Caco-2 (cell line): ENCODE data around the gene TPRG1L. TPM values are rescaled to one million over a fixed set of nuclear protein-coding genes. Genes with fewer than 3 reads are reported as not detected.

ENCODE experiments used
- BruUV-seq: library from RNA; stranded (reverse); fragments of 400-500 nt; replicated peaks from 2 replicates; lab custom pipeline; 2021; lab: Mats Ljungman, UMichigan
- CTCF ChIA-PET: fragments of 300-600 bp; sonication (Branson Sonifier 250); formaldehyde crosslinking; loops from one replicate; lab custom pipeline; 2022; ENCODE audit warnings: antibody characterized with exemption; lab: Charles Lee
- POLR2A ChIA-PET: fragments of 300-600 bp; sonication (Branson Sonifier 250); formaldehyde crosslinking; loops from one replicate; lab custom pipeline; 2022; ENCODE audit warnings: antibody characterized with exemption; lab: Charles Lee
- DNase-seq, 2 experiments: peaks; one replicate each; pipeline versions ENCODE4 v3.0.0 to v3.0.0-alpha.2; 2020 to 2022
- H3K27me3 ChIP-seq: replicated peaks from 2 replicates; pipeline ENCODE4 v1.6.0; 2011; ENCODE audit warnings: low read length; ENCODE audit not compliant: control insufficient read depth, insufficient read depth
- H3K36me3 ChIP-seq: 2 replicates; pipeline ENCODE4 v1.5.1; 2011; ENCODE audit warnings: low read length; ENCODE audit not compliant: control insufficient read depth, insufficient read depth
- H3K4me1 ChIP-seq: fragments of 250-450 bp; sonication (Bioruptor Pico); 2 replicates; pipeline ENCODE4 v1.5.1; 2020; ENCODE audit warnings: mild to moderate bottlenecking
- H3K4me3 ChIP-seq: 2 replicates; pipeline ENCODE4 v1.5.1; 2011; ENCODE audit warnings: low read depth, mild to moderate bottlenecking, control low read depth, low read length
- H3K9me3 ChIP-seq: fragments of 250-450 bp; sonication (Bioruptor Pico); 2 replicates; pipeline ENCODE4 v1.5.1; 2020; ENCODE audit warnings: mild to moderate bottlenecking, moderate library complexity
- H3K27ac Mint-ChIP-seq: one replicate; pipeline ENCODE4 v1.8.0; 2022; ENCODE audit warnings: mixed read lengths; ENCODE audit not compliant: unreplicated experiment
- H3K27me3 Mint-ChIP-seq: one replicate; pipeline ENCODE4 v1.8.0; 2022; ENCODE audit warnings: mixed read lengths; ENCODE audit not compliant: insufficient read depth, unreplicated experiment
- H3K36me3 Mint-ChIP-seq: one replicate; pipeline ENCODE4 v1.8.0; 2022; ENCODE audit warnings: mild to moderate bottlenecking, mixed read lengths; ENCODE audit not compliant: insufficient read depth, unreplicated experiment
- H3K4me1 Mint-ChIP-seq: one replicate; pipeline ENCODE4 v1.8.0; 2022; ENCODE audit warnings: low read depth, mixed read lengths; ENCODE audit not compliant: unreplicated experiment
- H3K4me3 Mint-ChIP-seq: one replicate; pipeline ENCODE4 v1.8.0; 2022; ENCODE audit warnings: mild to moderate bottlenecking, moderate library complexity, mixed read lengths; ENCODE audit not compliant: unreplicated experiment
- H3K9me3 Mint-ChIP-seq: one replicate; pipeline ENCODE4 v1.8.0; 2022; ENCODE audit warnings: mixed read lengths; ENCODE audit not compliant: unreplicated experiment
- intact Hi-C: fragments of 100-400 bp; cut with micrococcal nuclease; formaldehyde crosslinking; loops from one replicate; pipeline ENCODE4 v1.10.0; 2022; ENCODE audit not compliant: unreplicated experiment
- total RNA-seq: library from RNA; stranded (reverse); gene quantifications from 2 replicates; pipeline ENCODE4 v1.2.3, GENCODE V29; 2022
- TF ChIP-seq, protein P1 (sequence below), 2 experiments: fragments of 200-600 bp in 1 of 2; IDR thresholded peaks; 1 replicate in 1 of 2; 2 replicates in 1 of 2; pipeline versions ENCODE4 v1.5.1 to v1.8.0; 2011 to 2022; ENCODE audit warnings: antibody characterized with exemption in 1 of 2, control low read depth in 1 of 2, inconsistent platforms in 1 of 2, low read depth in 1 of 2, low read length in 1 of 2, mild to moderate bottlenecking in 1 of 2, moderate library complexity in 1 of 2; ENCODE audit not compliant: insufficient read depth in 1 of 2, severe bottlenecking in 1 of 2, unreplicated experiment in 1 of 2

TPRG1L gene
- total RNA-seq, 1 experiment from 2014 or later, result 43.9 TPM

DNA sequence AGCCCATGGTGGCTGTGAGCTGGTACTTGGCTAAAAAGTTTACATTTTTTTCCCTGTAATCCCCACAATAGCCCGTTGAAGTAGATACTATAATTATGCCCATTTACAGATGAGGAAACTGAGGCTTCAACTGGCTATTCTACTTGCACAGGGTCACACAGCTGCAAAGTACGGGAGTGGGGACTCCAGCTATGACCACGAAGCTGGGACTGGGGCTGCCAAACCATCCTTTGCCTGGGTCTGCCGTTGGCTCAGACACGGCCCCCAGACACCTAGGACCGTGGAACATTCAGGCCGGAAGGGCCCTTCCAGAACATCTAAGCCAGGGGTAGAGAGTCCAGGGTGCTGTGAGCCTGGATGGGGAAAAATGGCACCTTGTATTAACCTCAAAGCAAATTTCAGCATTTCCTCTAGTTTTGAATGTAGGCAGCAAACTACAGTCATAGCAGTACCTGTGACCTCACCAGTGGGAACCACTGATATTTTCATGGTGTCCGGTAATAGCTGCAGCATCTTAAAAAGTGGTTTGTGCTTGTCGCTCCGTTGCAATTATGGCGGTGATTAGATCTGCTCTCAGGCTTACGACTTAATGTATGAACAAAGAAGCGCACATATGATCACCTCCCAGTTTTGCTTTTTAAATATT lies 31.8 kb downstream of the TPRG1L start:
- no peak overlapping the region for H3K27ac Mint-ChIP-seq
- no TSS peak for BruUV-seq
- DNase-seq, result no peak
- TF ChIP-seq, protein P1, sequence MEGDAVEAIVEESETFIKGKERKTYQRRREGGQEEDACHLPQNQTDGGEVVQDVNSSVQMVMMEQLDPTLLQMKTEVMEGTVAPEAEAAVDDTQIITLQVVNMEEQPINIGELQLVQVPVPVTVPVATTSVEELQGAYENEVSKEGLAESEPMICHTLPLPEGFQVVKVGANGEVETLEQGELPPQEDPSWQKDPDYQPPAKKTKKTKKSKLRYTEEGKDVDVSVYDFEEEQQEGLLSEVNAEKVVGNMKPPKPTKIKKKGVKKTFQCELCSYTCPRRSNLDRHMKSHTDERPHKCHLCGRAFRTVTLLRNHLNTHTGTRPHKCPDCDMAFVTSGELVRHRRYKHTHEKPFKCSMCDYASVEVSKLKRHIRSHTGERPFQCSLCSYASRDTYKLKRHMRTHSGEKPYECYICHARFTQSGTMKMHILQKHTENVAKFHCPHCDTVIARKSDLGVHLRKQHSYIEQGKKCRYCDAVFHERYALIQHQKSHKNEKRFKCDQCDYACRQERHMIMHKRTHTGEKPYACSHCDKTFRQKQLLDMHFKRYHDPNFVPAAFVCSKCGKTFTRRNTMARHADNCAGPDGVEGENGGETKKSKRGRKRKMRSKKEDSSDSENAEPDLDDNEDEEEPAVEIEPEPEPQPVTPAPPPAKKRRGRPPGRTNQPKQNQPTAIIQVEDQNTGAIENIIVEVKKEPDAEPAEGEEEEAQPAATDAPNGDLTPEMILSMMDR (IDR thresholded peaks at IDR 0.05; ENCODE audit: insufficient read depth in 1 of 2, low read depth in 1 of 2, low read length in 1 of 2, severe bottlenecking in 1 of 2, unreplicated experiment in 1 of 2), result no peak
- H3K4me3 Mint-ChIP-seq, result no peak overlapping the region
- H3K27me3 Mint-ChIP-seq, result no peaks in the 10 kb centered on the region
- H3K9me3 Mint-ChIP-seq, result no peaks in the 10 kb centered on the region
- ChIA-PET CTCF (no interaction called here), POLR2A (interaction anchor here (0.7 kb wide), 1 partner anchor 125 kb away, joined by 3 read pairs; no protein-coding TSS in a partner anchor)
- no peaks in the 10 kb centered on the region for H3K4me1 Mint-ChIP-seq
- Histone ChIP-seq H3K9me3 (no peaks in the 10 kb centered on the region), H3K4me1 (0 out of 2 replicates have a peak, but pooled peaks cover 5% of the 10 kb centered on the region), H3K4me3 (no peak overlapping the region), H3K27me3 (no peaks in the 10 kb centered on the region), H3K36me3 (no peaks in the 10 kb centered on the region)
- intact Hi-C loops, result no loop called here
- H3K36me3 Mint-ChIP-seq, result peaks cover 10% of the 10 kb centered on the region

DNA sequence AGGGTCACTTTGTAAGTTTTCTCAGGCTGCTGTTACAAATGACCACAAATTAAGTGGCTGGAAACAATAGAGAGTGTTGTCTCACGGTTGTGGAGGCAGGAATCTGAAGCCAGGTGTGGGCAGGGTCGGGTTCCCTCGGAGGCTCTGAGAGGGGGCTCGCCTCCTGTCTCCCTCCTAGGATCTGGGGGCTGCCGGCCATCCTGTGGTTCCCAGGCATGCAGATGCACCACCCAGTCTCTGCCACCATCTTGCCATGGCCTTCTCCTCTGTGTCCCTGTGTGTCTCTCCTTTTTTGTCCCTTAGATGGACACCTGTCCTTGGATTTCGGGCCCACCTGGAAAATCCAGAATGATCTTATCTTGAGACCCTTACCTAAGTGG lies 32.3 kb downstream of the TPRG1L start:
- no peaks in the 10 kb centered on the region for H3K27me3 ChIP-seq

DNA sequence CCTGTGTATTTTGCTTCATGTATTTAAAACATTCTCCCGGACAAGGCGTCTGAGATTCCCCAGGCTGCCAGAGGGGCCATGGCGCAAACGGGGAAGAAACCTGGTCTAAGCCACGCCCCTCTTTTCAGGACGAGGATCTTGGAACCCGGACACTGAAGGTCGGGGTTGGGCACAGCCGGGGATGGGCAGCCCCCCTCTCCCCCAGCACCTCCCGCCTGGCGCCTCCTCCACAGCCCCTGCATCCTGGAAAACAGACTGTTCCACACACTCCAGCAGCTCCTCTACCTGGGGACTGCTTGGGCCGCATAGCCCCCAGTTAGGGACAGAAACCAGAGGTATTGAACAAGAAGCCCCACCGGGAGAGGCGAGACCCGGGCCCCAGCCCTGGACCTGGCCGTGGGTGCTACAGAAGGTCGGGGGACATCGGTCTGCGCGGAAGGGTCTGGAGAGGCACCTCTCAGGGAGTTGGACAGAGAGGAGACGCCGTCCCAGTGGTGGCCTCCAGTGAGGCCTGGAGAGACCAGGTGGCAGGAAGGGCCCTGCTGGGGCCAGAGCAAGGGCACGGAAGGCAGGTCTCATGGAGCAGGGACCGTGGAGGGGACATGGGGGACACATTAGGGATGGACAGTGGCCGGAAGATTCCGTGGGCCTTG lies 32.9 kb downstream of the TPRG1L start:
- intact Hi-C loops, result no loop called here
- no peak overlapping the region for H3K27ac Mint-ChIP-seq

More for the DNA sequence above, 32.3 kb downstream of the TPRG1L start:
- Mint-ChIP-seq H3K27ac (no peak overlapping the region), H3K4me1 (no peaks in the 10 kb centered on the region), H3K4me3 (no peak overlapping the region), H3K27me3 (no peaks in the 10 kb centered on the region), H3K36me3 (peaks cover 10% of the 10 kb centered on the region), H3K9me3 (no peaks in the 10 kb centered on the region)
- POLR2A ChIA-PET, result no interaction called here
- DNase-seq, result no peak
- Histone ChIP-seq H3K36me3 (no peaks in the 10 kb centered on the region), H3K4me3 (no peak overlapping the region), H3K4me1 (0 out of 2 replicates have a peak, but pooled peaks cover 5% of the 10 kb centered on the region), H3K9me3 (no peaks in the 10 kb centered on the region)
- CTCF ChIA-PET, result no interaction called here
- no TSS peak for BruUV-seq
- intact Hi-C loops, result no loop called here
- TF ChIP-seq, protein P1 (IDR thresholded peaks at IDR 0.05; ENCODE audit: insufficient read depth in 1 of 2, low read depth in 1 of 2, low read length in 1 of 2, severe bottlenecking in 1 of 2, unreplicated experiment in 1 of 2), result no peak

More for the DNA sequence above, 32.9 kb downstream of the TPRG1L start:
- ChIA-PET CTCF (no interaction called here), POLR2A (no interaction called here)
- H3K4me3 Mint-ChIP-seq, result no peak overlapping the region
- H3K27me3 ChIP-seq, result no peaks in the 10 kb centered on the region
- peaks cover 10% of the 10 kb centered on the region for H3K36me3 Mint-ChIP-seq
- no peaks in the 10 kb centered on the region for H3K27me3 Mint-ChIP-seq
- H3K9me3 Mint-ChIP-seq, result no peaks in the 10 kb centered on the region
- TF ChIP-seq, protein P1 (IDR thresholded peaks at IDR 0.05; ENCODE audit: insufficient read depth in 1 of 2, low read depth in 1 of 2, low read length in 1 of 2, severe bottlenecking in 1 of 2, unreplicated experiment in 1 of 2), result no peak
- H3K9me3 ChIP-seq, result no peaks in the 10 kb centered on the region
- no peaks in the 10 kb centered on the region for H3K36me3 ChIP-seq
- 0 out of 2 replicates have a peak, but pooled peaks cover 5% of the 10 kb centered on the region for H3K4me1 ChIP-seq
- DNase-seq, result no peak
- BruUV-seq, result no TSS peak
- no peak overlapping the region for H3K4me3 ChIP-seq
- no peaks in the 10 kb centered on the region for H3K4me1 Mint-ChIP-seq
